Hepatocyte (in vitro differentiated cells): ENCODE measurements around the gene CD81.

Experiments used
- EZH2phosphoT487 ChIP-seq: fragments of 200-600 bp; sonication (generic); IDR thresholded peaks from one replicate; pipeline ENCODE4 v1.6.1; 2018; ENCODE audit warnings: antibody characterized with exemption, mild to moderate bottlenecking, low read depth, moderate library complexity; ENCODE audit not compliant: unreplicated experiment, severe bottlenecking
- TF ChIP-seq, protein P1 (sequence below): fragments of 200-600 bp; sonication (generic); IDR thresholded peaks from 2 replicates; pipeline ENCODE4 v1.5.1; 2016; ENCODE audit warnings: antibody characterized with exemption, mild to moderate bottlenecking; ENCODE audit not compliant: poor library complexity

DNA sequence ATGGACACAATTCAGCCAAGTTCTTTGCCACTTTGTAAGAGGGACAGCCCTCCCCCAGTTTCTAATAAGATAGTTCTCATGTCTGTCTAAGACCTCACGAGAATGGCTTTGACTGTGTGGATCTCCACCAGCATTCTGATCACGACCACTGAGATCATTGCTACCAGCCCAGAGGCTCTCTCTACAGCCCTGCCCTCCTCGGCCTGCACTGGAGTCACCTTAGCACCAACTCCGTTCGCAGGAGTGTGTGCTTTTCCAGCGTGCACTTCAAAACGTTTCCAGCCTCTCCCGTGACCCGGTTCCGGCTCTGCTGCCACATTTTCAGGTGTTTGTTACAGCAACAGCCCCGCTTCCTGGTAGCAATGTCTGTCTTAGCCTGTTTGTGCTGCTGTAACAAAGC, 49.1 kb upstream of the CD81 start:
- TF ChIP-seq, protein P1, sequence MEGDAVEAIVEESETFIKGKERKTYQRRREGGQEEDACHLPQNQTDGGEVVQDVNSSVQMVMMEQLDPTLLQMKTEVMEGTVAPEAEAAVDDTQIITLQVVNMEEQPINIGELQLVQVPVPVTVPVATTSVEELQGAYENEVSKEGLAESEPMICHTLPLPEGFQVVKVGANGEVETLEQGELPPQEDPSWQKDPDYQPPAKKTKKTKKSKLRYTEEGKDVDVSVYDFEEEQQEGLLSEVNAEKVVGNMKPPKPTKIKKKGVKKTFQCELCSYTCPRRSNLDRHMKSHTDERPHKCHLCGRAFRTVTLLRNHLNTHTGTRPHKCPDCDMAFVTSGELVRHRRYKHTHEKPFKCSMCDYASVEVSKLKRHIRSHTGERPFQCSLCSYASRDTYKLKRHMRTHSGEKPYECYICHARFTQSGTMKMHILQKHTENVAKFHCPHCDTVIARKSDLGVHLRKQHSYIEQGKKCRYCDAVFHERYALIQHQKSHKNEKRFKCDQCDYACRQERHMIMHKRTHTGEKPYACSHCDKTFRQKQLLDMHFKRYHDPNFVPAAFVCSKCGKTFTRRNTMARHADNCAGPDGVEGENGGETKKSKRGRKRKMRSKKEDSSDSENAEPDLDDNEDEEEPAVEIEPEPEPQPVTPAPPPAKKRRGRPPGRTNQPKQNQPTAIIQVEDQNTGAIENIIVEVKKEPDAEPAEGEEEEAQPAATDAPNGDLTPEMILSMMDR: no peak
- no peak for TF ChIP-seq EZH2phosphoT487
